HepG2 (cell line): ENCODE measurements around the gene TECTB. TPM values are rescaled to one million over a fixed set of nuclear protein-coding genes. Genes with fewer than 3 reads are reported as not detected.
A peak's percentile ranks its signal among the peaks of the same experiment; 100 is the strongest.

Experiments used
- BRD4 ChIP-seq: sonication (generic); formaldehyde crosslinking; IDR thresholded peaks from 2 replicates; pipeline ENCODE4 v1.4.0; 2020; ENCODE audit warnings: missing genetic modification reagents
- CBX5 ChIP-seq: sonication (generic); formaldehyde crosslinking; IDR thresholded peaks from 2 replicates; pipeline ENCODE4 v1.4.0; 2020; ENCODE audit warnings: missing genetic modification reagents, borderline replicate concordance
- ELF4 ChIP-seq: sonication (generic); formaldehyde crosslinking; IDR thresholded peaks from 2 replicates; pipeline ENCODE4 v1.5.0; 2020; ENCODE audit warnings: missing genetic modification reagents, mild to moderate bottlenecking, moderate library complexity, borderline replicate concordance
- FOXA3 ChIP-seq: IDR thresholded peaks from 2 replicates; pipeline ENCODE4 v1.6.1; 2016; ENCODE audit warnings: missing genetic modification reagents, missing compliant biosample characterization
- GABPA ChIP-seq, 2 experiments: IDR thresholded peaks; 2 replicates each; pipeline ENCODE4 v1.6.1; 2011 to 2016; ENCODE audit warnings: low read depth in 2 of 2, low read length in 1 of 2, missing biosample characterization in 1 of 2, missing genetic modification characterization in 1 of 2
- GFI1 ChIP-seq: sonication (generic); formaldehyde crosslinking; IDR thresholded peaks from 2 replicates; pipeline ENCODE4 v1.5.0; 2020; ENCODE audit warnings: missing genetic modification reagents, mild to moderate bottlenecking, borderline replicate concordance
- HDAC2 ChIP-seq: sonication (generic); formaldehyde crosslinking; IDR thresholded peaks from 2 replicates; pipeline ENCODE4 v1.4.0; 2020; ENCODE audit warnings: missing genetic modification reagents
- HNF4A ChIP-seq: sonication (generic); formaldehyde crosslinking; IDR thresholded peaks from 2 replicates; pipeline ENCODE4 v1.4.0; 2020; ENCODE audit warnings: missing genetic modification reagents
- ISL2 ChIP-seq: sonication (generic); formaldehyde crosslinking; IDR thresholded peaks from 2 replicates; pipeline ENCODE4 v1.5.0; 2020; ENCODE audit warnings: missing genetic modification reagents
- JARID2 ChIP-seq: sonication (generic); formaldehyde crosslinking; IDR thresholded peaks from 2 replicates; pipeline ENCODE4 v1.8.1; 2023; ENCODE audit warnings: missing genetic modification reagents, inconsistent platforms; ENCODE audit not compliant: insufficient replicate concordance
- MED13 ChIP-seq: sonication (generic); formaldehyde crosslinking; IDR thresholded peaks from 2 replicates; pipeline ENCODE4 v1.5.0; 2020; ENCODE audit warnings: missing genetic modification reagents
- MTA1 ChIP-seq: sonication (generic); formaldehyde crosslinking; IDR thresholded peaks from 2 replicates; pipeline ENCODE4 v1.4.0; 2020; ENCODE audit warnings: missing genetic modification reagents, mild to moderate bottlenecking, borderline replicate concordance
- REPIN1 ChIP-seq: sonication (generic); formaldehyde crosslinking; IDR thresholded peaks from 2 replicates; pipeline ENCODE4 v1.8.0; 2022; ENCODE audit warnings: missing genetic modification reagents, low read depth, mild to moderate bottlenecking, borderline replicate concordance
- SOX13 ChIP-seq, 3 experiments: fragments of 450-650 bp in 1 of 3; sonication (generic) in 1 of 3; formaldehyde crosslinking in 1 of 3; IDR thresholded peaks in 2 of 3; conservative IDR thresholded peaks in 1 of 3; 2 replicates each; pipeline versions ENCODE4 v1.5.0 to v1.6.1; 2016 to 2020; ENCODE audit warnings: antibody characterized with exemption in 1 of 3, mild to moderate bottlenecking in 1 of 3, missing compliant biosample characterization in 1 of 3, missing genetic modification reagents in 1 of 3, moderate library complexity in 1 of 3
- SP4 ChIP-seq: sonication (generic); formaldehyde crosslinking; IDR thresholded peaks from 2 replicates; pipeline ENCODE4 v1.8.1; 2023; ENCODE audit warnings: mild to moderate bottlenecking, missing genetic modification reagents
- SP5 ChIP-seq: IDR thresholded peaks from 2 replicates; pipeline ENCODE4 v1.6.1; 2016; ENCODE audit warnings: low read depth, borderline replicate concordance
- ZBTB7B ChIP-seq: sonication (generic); formaldehyde crosslinking; IDR thresholded peaks from 2 replicates; pipeline ENCODE4 v1.4.0; 2020; ENCODE audit warnings: missing genetic modification reagents
- ZNF564 ChIP-seq: sonication (generic); formaldehyde crosslinking; IDR thresholded peaks from 2 replicates; pipeline ENCODE4 v1.8.1; 2023; ENCODE audit warnings: mild to moderate bottlenecking, missing genetic modification reagents
- polyA plus RNA-seq, 8 experiments: library from polyadenylated mRNA; depleted of rRNA in 3 of 8; stranded (reverse) in 7 of 8; unstranded in 1 of 8; fragments of >200 nt; fragmentation: Illumina TruSeq in 4 of 8; extraction: Trizol in 4 of 8; gene quantifications; 2 replicates each; pipeline versions ENCODE4 v1.2.1 to v1.2.3, GENCODE V29; 2011 to 2016; ENCODE audit warnings: low read depth in 4 of 8, missing spikeins in 1 of 8, mixed read lengths in 1 of 8; ENCODE audit not compliant: insufficient read depth in 1 of 8
- total RNA-seq, 5 experiments: library from RNA; depleted of rRNA; stranded (reverse); fragments of >200 nt; fragmentation: Illumina TruSeq; extraction: Trizol; gene quantifications; 2 replicates each; pipeline ENCODE4 v1.2.3, GENCODE V29; 2016; ENCODE audit warnings: low read depth in 1 of 5
- TF ChIP-seq, protein P1 (sequence below): sonication (generic); formaldehyde crosslinking; IDR thresholded peaks from 2 replicates; pipeline ENCODE4 v1.4.0; 2020; ENCODE audit warnings: missing genetic modification reagents, borderline replicate concordance
- TF ChIP-seq, protein P2 (sequence below): IDR thresholded peaks from 2 replicates; pipeline ENCODE4 v1.6.1; 2016; ENCODE audit warnings: mild to moderate bottlenecking
- TF ChIP-seq, protein P3 (sequence below): sonication (generic); formaldehyde crosslinking; IDR thresholded peaks from 2 replicates; pipeline ENCODE4 v1.5.0; 2020; ENCODE audit warnings: missing genetic modification reagents
- TF ChIP-seq, protein P4 (sequence below): sonication (generic); formaldehyde crosslinking; IDR thresholded peaks from 2 replicates; pipeline ENCODE4 v1.4.0; 2020; ENCODE audit warnings: missing genetic modification reagents

Gene TECTB
- total and polyA plus RNA-seq, 2 of the 13 experiments (the other 11 are each of a cell fraction or from before 2014, with no cell fraction given): 0.78 to 1.8 TPM

DNA sequence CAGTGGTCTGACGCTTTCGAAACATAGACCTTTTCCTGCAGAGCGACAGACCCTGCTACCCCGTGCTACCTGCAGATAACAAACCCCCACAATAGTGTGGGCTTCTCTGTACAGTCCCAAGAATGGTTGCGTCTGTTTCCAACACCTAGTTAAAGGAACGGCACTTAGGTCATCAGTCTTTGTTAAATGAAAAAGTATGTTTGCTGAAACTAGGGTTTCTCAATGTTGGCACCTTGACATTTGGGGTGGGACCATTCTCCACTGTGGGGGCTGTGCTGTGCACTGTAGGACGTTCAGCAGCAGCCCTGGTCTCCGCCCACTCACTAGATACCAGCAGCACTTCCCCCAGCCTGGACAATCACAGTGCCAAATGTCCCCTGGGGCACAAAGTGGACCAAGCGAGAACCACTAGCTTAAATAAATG, 13.7 kb downstream of the TECTB start (continued):
- 0 out of 2 replicates have a peak, but pooled peaks have one; percentile 91 for TF ChIP-seq MED13 (CRISPR knock-in tag)
- peak; percentile 77; the same call in 1 of the 2 replicates for TF ChIP-seq SP5
- TF ChIP-seq JARID2 (CRISPR knock-in tag): no peak
- 0 out of 2 replicates have a peak, but pooled peaks have one; percentile 52 for TF ChIP-seq ZBTB7B (CRISPR knock-in tag)
- no peak for TF ChIP-seq SOX13 (IDR thresholded peaks at IDR 0.05)
- peak in 1 of 2 experiments; percentile 77; a peak in 2 of 4 replicates for TF ChIP-seq SOX13 (CRISPR knock-in tag; conservative IDR thresholded peaks at IDR 0.05 in 1 of 2, IDR thresholded peaks at IDR 0.05 in 1 of 2)
- peak; percentile 39; the same call in 1 of the 2 replicates for TF ChIP-seq HNF4A (CRISPR knock-in tag)
- TF ChIP-seq ISL2 (CRISPR knock-in tag): peak; percentile 57
- TF ChIP-seq, protein P1, sequence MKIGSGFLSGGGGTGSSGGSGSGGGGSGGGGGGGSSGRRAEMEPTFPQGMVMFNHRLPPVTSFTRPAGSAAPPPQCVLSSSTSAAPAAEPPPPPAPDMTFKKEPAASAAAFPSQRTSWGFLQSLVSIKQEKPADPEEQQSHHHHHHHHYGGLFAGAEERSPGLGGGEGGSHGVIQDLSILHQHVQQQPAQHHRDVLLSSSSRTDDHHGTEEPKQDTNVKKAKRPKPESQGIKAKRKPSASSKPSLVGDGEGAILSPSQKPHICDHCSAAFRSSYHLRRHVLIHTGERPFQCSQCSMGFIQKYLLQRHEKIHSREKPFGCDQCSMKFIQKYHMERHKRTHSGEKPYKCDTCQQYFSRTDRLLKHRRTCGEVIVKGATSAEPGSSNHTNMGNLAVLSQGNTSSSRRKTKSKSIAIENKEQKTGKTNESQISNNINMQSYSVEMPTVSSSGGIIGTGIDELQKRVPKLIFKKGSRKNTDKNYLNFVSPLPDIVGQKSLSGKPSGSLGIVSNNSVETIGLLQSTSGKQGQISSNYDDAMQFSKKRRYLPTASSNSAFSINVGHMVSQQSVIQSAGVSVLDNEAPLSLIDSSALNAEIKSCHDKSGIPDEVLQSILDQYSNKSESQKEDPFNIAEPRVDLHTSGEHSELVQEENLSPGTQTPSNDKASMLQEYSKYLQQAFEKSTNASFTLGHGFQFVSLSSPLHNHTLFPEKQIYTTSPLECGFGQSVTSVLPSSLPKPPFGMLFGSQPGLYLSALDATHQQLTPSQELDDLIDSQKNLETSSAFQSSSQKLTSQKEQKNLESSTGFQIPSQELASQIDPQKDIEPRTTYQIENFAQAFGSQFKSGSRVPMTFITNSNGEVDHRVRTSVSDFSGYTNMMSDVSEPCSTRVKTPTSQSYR (CRISPR knock-in tag): peak; percentile 69; the same call in 1 of the 2 replicates
- peak; percentile 44; the same call in 1 of the 2 replicates for TF ChIP-seq MTA1 (CRISPR knock-in tag)
- TF ChIP-seq, protein P2, sequence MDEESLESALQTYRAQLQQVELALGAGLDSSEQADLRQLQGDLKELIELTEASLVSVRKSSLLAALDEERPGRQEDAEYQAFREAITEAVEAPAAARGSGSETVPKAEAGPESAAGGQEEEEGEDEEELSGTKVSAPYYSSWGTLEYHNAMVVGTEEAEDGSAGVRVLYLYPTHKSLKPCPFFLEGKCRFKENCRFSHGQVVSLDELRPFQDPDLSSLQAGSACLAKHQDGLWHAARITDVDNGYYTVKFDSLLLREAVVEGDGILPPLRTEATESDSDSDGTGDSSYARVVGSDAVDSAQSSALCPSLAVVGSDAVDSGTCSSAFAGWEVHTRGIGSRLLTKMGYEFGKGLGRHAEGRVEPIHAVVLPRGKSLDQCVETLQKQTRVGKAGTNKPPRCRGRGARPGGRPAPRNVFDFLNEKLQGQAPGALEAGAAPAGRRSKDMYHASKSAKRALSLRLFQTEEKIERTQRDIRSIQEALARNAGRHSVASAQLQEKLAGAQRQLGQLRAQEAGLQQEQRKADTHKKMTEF: 0 out of 2 replicates have a peak, but pooled peaks have one; percentile 21
- peak; percentile 19; the same call in 1 of the 2 replicates for TF ChIP-seq FOXA3
- TF ChIP-seq CBX5 (CRISPR knock-in tag): peak; percentile 51; the same call in 1 of the 2 replicates
- peak; percentile 35; the same call in 1 of the 2 replicates for TF ChIP-seq BRD4 (CRISPR knock-in tag)
- no peak for TF ChIP-seq GABPA (IDR thresholded peaks at IDR 0.05; ENCODE audit: low read depth, low read length)
- no peak for TF ChIP-seq GABPA (CRISPR knock-in tag; IDR thresholded peaks at IDR 0.05; ENCODE audit: low read depth)
- TF ChIP-seq ZNF564 (CRISPR knock-in tag): no peak
- TF ChIP-seq SP4 (CRISPR knock-in tag): 0 out of 2 replicates have a peak, but pooled peaks have one; percentile 54
- no peak for TF ChIP-seq ELF4 (CRISPR knock-in tag)
- TF ChIP-seq, protein P3, sequence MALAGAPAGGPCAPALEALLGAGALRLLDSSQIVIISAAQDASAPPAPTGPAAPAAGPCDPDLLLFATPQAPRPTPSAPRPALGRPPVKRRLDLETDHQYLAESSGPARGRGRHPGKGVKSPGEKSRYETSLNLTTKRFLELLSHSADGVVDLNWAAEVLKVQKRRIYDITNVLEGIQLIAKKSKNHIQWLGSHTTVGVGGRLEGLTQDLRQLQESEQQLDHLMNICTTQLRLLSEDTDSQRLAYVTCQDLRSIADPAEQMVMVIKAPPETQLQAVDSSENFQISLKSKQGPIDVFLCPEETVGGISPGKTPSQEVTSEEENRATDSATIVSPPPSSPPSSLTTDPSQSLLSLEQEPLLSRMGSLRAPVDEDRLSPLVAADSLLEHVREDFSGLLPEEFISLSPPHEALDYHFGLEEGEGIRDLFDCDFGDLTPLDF (CRISPR knock-in tag): no peak
- TF ChIP-seq, protein P4, sequence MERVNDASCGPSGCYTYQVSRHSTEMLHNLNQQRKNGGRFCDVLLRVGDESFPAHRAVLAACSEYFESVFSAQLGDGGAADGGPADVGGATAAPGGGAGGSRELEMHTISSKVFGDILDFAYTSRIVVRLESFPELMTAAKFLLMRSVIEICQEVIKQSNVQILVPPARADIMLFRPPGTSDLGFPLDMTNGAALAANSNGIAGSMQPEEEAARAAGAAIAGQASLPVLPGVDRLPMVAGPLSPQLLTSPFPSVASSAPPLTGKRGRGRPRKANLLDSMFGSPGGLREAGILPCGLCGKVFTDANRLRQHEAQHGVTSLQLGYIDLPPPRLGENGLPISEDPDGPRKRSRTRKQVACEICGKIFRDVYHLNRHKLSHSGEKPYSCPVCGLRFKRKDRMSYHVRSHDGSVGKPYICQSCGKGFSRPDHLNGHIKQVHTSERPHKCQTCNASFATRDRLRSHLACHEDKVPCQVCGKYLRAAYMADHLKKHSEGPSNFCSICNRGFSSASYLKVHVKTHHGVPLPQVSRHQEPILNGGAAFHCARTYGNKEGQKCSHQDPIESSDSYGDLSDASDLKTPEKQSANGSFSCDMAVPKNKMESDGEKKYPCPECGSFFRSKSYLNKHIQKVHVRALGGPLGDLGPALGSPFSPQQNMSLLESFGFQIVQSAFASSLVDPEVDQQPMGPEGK: peak; percentile 89
- TF ChIP-seq REPIN1 (CRISPR knock-in tag): 0 out of 2 replicates have a peak, but pooled peaks have one; percentile 29
- 0 out of 2 replicates have a peak, but pooled peaks have one; percentile 16 for TF ChIP-seq HDAC2 (CRISPR knock-in tag)
- peak; percentile 40; the same call in 1 of the 2 replicates for TF ChIP-seq GFI1
